GM12801 (cell line): Measurements from ENCODE around the gene AMY1C.
"Not testable (repeated sequence)": the region's sequence is repeated elsewhere in the genome, so short reads cannot be mapped to it uniquely, and the experiment has no call there.

Experiments
- TF ChIP-seq, protein P1 (sequence below): IDR thresholded peaks from one replicate; pipeline ENCODE4 v1.5.1; 2011; ENCODE audit warnings: control low read depth; ENCODE audit not compliant: insufficient read length; ENCODE audit errors: extremely low read depth

Gene AMY1C

DNA sequence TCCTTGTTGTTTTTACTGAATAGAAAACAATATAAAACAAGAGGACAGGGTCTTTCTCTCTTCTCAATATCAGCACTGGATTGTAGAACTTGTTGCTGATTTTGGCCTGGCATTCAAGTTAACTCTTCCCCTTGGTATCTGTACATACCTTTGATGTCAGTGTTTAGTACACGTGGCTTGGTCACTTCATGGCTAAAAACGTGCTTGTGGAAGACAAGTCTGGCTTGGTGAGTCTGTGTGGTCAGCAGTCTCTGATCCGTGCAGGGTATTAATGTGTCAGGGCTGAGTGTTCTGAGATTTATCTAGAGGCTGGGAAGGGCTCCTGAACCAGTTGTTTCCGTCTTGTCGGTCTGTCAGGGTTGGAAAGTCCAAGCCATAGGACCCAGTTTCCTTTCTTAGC lies at the start of gene AMY1C:
Gene AMY1C (plus strand): TSS at position 301 of the 400 bp plus-strand sequence. CDS start 572 bp downstream, outside the sequence.
- TF ChIP-seq, protein P1, sequence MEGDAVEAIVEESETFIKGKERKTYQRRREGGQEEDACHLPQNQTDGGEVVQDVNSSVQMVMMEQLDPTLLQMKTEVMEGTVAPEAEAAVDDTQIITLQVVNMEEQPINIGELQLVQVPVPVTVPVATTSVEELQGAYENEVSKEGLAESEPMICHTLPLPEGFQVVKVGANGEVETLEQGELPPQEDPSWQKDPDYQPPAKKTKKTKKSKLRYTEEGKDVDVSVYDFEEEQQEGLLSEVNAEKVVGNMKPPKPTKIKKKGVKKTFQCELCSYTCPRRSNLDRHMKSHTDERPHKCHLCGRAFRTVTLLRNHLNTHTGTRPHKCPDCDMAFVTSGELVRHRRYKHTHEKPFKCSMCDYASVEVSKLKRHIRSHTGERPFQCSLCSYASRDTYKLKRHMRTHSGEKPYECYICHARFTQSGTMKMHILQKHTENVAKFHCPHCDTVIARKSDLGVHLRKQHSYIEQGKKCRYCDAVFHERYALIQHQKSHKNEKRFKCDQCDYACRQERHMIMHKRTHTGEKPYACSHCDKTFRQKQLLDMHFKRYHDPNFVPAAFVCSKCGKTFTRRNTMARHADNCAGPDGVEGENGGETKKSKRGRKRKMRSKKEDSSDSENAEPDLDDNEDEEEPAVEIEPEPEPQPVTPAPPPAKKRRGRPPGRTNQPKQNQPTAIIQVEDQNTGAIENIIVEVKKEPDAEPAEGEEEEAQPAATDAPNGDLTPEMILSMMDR = not testable (repeated sequence)

DNA sequence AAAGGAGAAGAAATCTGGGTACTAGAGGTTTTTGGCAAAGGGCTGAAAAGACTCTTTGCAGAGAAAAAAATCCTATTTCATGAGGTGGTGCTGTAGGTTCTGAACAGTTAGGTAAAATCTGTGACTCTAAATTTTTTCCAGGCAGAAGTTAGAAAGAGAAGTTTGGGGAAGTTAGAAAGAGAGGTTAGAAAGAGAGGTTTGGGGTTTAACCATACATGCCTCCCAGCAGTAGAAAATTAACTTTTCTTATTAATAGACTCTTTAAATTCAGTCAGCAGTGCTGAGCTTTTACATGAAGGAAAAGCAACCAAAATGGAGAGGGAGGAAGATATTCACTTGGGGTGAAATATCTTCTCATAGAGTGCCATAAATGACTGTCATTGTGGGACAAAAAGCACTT lies 12.2 kb downstream of the AMY1C start:
- TF ChIP-seq, protein P1 = no peak

DNA sequence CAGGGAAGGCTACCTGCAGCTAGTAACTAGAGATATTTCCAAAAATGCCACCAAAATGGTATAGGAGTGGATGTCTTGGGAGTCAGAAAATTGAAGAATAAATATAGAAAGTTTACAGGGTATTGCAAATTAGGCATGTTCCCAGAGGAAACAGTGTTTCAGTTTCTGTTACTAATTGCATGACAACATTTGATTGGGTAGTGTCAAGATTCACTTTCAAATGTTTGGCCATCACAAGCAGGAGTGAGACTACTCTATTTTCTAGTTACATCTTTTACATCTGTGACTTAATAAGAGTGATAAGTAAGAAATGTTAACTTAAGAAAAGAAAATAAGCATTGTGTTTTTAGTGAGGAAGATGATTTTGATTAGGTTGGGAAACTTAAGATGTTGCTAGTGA lies 30.2 kb downstream of the AMY1C start:
- TF ChIP-seq, protein P1 = no peak

DNA sequence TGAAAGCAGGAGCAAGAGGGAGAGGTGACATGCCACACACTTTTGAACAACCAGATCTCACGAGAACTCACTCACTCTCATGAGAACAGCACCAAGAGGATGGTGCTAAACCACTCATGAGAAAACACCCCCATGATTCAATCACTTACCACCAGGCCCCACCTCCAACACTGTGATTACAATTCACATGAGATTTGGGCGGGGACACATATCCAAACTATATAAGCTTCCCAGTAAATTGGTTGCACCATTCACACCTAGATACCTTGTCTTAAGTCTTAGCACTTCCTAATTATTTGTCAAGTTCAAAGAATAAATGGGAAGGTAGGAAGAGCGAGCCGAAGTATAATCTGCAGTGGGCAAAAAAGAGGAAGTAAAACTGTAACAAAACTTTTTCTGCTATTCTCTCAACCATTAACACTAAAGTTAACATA lies 34.3 kb downstream of the AMY1C start:
- TF ChIP-seq, protein P1 = no peak

DNA sequence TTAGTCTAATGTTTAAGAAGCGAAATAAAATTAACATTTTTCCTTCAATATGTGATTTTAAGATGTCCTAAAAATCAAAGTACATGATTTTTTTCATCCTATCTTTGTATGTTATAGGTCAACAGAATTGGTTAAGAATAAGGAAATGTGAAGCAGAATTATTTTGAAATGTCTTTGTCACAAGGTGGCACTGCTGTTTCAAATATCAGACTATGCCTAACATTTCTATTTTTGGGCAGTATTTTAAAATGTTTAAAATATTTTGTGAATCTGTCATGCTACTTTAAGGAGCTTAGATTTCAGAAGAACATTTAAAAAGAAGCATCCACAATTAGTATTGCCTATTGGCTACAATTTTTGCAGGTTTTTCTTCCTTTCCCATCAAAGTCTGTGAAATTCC lies 38.7 kb downstream of the AMY1C start:
- TF ChIP-seq, protein P1 = no peak

DNA sequence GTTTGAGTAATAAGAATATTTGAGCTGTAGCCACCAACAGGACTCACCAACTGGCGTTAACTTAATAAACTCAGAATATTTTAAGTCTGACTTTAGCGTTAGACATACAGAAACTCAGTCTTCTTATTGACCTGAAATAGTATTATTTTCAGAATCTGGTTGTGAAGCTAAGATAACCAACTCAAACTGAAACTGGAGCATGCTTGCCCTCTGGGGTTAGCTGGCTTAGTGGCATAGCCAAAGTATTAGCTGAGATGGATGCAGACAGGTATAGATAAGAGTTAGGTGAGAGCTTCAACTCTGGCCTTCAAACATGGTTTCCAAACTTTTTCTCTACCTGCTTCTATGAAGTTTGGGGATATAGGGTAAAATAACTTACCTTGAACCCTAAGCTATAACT lies 40.5 kb downstream of the AMY1C start:
- TF ChIP-seq, protein P1 = no peak
